Suprapubic skin (tissue), 4 donors: ENCODE data around the gene HIVEP3.

ENCODE experiments used
- EP300 ChIP-seq: sonication (generic); formaldehyde crosslinking; IDR thresholded peaks from one replicate; pipeline ENCODE4 v1.6.1; 2017; ENCODE audit warnings: antibody characterized with exemption
- POLR2A ChIP-seq, 2 donors: fragments of 450-650 bp; IDR thresholded peaks; one replicate each; pipeline ENCODE4 v1.6.1; 2017; ENCODE audit warnings: antibody characterized with exemption in 2 of 2, mild to moderate bottlenecking in 2 of 2, moderate library complexity in 2 of 2
- POLR2AphosphoS5 ChIP-seq, 3 donors: sonication (generic); formaldehyde crosslinking; IDR thresholded peaks; one replicate each; pipeline ENCODE4 v1.6.1; 2017; ENCODE audit warnings: antibody characterized with exemption in 3 of 3
- TF ChIP-seq, protein P1 (sequence below), 2 donors: fragments of 200-600 bp in 1 of 2; fragments of 450-650 bp in 1 of 2; sonication (generic) in 1 of 2; IDR thresholded peaks; one replicate each; pipeline ENCODE4 v1.5.1; 2016 to 2019; ENCODE audit warnings: antibody characterized with exemption in 2 of 2, mild to moderate bottlenecking in 1 of 2, moderate library complexity in 1 of 2

DNA sequence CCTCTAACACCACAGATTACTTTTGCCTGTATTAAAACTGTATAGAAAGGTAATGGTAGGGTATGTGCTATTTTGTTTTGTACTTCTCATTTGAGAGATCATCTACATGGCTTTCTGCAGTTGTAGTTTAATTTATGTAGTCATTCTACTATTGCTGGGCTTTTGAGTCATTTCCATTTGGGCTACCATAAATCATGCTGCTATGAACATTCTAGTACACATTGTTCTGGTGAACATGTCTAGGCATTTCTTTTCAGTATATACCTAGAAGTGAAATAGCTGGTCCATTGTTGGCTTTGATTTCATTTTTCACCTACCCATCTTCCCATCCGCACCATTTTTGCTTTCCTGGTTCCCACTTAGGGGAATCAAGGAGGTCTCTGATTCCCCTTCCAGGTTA lies 453.0 kb downstream of the HIVEP3 start:
- TF ChIP-seq POLR2A (IDR thresholded peaks at IDR 0.05) = no peak
- TF ChIP-seq POLR2AphosphoS5 (IDR thresholded peaks at IDR 0.05) = no peak
- TF ChIP-seq, protein P1, sequence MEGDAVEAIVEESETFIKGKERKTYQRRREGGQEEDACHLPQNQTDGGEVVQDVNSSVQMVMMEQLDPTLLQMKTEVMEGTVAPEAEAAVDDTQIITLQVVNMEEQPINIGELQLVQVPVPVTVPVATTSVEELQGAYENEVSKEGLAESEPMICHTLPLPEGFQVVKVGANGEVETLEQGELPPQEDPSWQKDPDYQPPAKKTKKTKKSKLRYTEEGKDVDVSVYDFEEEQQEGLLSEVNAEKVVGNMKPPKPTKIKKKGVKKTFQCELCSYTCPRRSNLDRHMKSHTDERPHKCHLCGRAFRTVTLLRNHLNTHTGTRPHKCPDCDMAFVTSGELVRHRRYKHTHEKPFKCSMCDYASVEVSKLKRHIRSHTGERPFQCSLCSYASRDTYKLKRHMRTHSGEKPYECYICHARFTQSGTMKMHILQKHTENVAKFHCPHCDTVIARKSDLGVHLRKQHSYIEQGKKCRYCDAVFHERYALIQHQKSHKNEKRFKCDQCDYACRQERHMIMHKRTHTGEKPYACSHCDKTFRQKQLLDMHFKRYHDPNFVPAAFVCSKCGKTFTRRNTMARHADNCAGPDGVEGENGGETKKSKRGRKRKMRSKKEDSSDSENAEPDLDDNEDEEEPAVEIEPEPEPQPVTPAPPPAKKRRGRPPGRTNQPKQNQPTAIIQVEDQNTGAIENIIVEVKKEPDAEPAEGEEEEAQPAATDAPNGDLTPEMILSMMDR (IDR thresholded peaks at IDR 0.05) = no peak
- TF ChIP-seq EP300 = no peak
